ENCODE results near the gene ZNF598.

GRCh38 chr16:2002406-2003230, 7.0 kb downstream of the ZNF598 start:
- TF ChIP-seq CTCF (conservative IDR thresholded peaks at IDR 0.05 in 1 of 2, IDR thresholded peaks at IDR 0.05 in 1 of 2; ENCODE audit: extremely low read depth in 1 of 2, insufficient read depth in 1 of 2, low read depth in 1 of 2, low read length in 2 of 2) (no peak), EZH2 (IDR thresholded peaks at IDR 0.05; ENCODE audit: borderline replicate concordance, low read length) (no peak)

Measured in mammary epithelial cell (primary cell).